T-helper 17 cell (primary cell): Measurements from ENCODE around the gene BRPF1. TPM values are rescaled to one million over a fixed set of nuclear protein-coding genes. Genes with fewer than 3 reads are reported as not detected.

Experiments
- ATAC-seq: fragments of 150-1000 bp; cut with Tn5 transposase; 2 replicates; pipeline ENCODE4 v1.10.0; 2021; ENCODE audit warnings: mild to moderate bottlenecking, moderate library complexity
- DNase-seq, 3 donors: peaks; one replicate each; pipeline versions ENCODE4 v3.0.0 to v3.0.0-alpha.2; 2020 to 2021
- H3K9me3 ChIP-seq: one replicate; pipeline ENCODE4 v1.7.0; 2013; ENCODE audit warnings: low read length, mild to moderate bottlenecking; ENCODE audit not compliant: control insufficient read depth, poor library complexity, severe bottlenecking
- H3K27ac Mint-ChIP-seq: one replicate; pipeline ENCODE4 v1.8.0; 2022; ENCODE audit warnings: mild to moderate bottlenecking, moderate library complexity, mixed read lengths
- H3K27me3 Mint-ChIP-seq: one replicate; pipeline ENCODE4 v1.8.0; 2022; ENCODE audit warnings: mixed read lengths
- H3K36me3 Mint-ChIP-seq: one replicate; pipeline ENCODE4 v1.8.0; 2022; ENCODE audit warnings: low read depth, mixed read lengths
- H3K4me1 Mint-ChIP-seq: one replicate; pipeline ENCODE4 v1.8.0; 2022; ENCODE audit warnings: mild to moderate bottlenecking, mixed read lengths
- H3K4me3 Mint-ChIP-seq: one replicate; pipeline ENCODE4 v1.8.0; 2022; ENCODE audit warnings: mild to moderate bottlenecking, moderate library complexity, mixed read lengths
- total RNA-seq, 4 donors: library from RNA in 2 of 4; stranded (reverse) in 2 of 4; gene quantifications; one replicate each; pipeline ENCODE4 v1.2.3 and lab custom pipeline; 2022 to 2026

The BRPF1 gene
- total RNA-seq, 2 donors from 2014 or later, result 31.8 to 41.0 TPM

- H3K36me3 Mint-ChIP-seq, result peaks cover 10% of the 10 kb centered on the region
- peaks cover 14% of the 10 kb centered on the region for H3K4me1 Mint-ChIP-seq
- DNase-seq (no peak), ATAC-seq (no peak)
- H3K9me3 ChIP-seq, result peaks cover 2% of the 10 kb centered on the region
- H3K27ac Mint-ChIP-seq, result no peak overlapping the region
- no peak overlapping the region for H3K4me3 Mint-ChIP-seq
- peaks cover 13% of the 10 kb centered on the region for H3K27me3 Mint-ChIP-seq
Observed at GRCh38 chr3:9713142-9713541, 18.4 kb upstream of the BRPF1 start.

GRCh38 chr3:9715136-9715535 is 16.4 kb upstream of the BRPF1 start:
- no peak overlapping the region for H3K27ac Mint-ChIP-seq
- H3K4me1 Mint-ChIP-seq, result peaks cover 17% of the 10 kb centered on the region
- peaks cover 10% of the 10 kb centered on the region for H3K36me3 Mint-ChIP-seq
- no peak overlapping the region for H3K4me3 Mint-ChIP-seq
- no peak for DNase-seq
- H3K27me3 Mint-ChIP-seq, result peaks cover 13% of the 10 kb centered on the region
- no peak for ATAC-seq
- H3K9me3 ChIP-seq, result peaks cover 2% of the 10 kb centered on the region

GRCh38 chr3:9715764-9716437 is 15.6 kb upstream of the BRPF1 start:
- H3K27ac Mint-ChIP-seq, result peak overlapping the region; percentile 49
- H3K4me1 Mint-ChIP-seq, result peaks cover 16% of the 10 kb centered on the region

GRCh38 chr3:9716801-9717555 is 14.6 kb upstream of the BRPF1 start:
- Mint-ChIP-seq H3K27me3 (peaks cover 2% of the 10 kb centered on the region), H3K4me3 (no peak overlapping the region)
- ATAC-seq, result no peak

More at GRCh38 chr3:9715764-9716437, 15.6 kb upstream of the BRPF1 start:
- Mint-ChIP-seq H3K27me3 (peaks cover 6% of the 10 kb centered on the region), H3K4me3 (no peak overlapping the region), H3K36me3 (peaks cover 10% of the 10 kb centered on the region)
- ATAC-seq, result peak; percentile 73
- H3K9me3 ChIP-seq, result peaks cover 2% of the 10 kb centered on the region
- DNase-seq, result no peak

GRCh38 chr3:9717563-9717962 is 14.0 kb upstream of the BRPF1 start:
- H3K4me1 Mint-ChIP-seq, result peaks cover 16% of the 10 kb centered on the region
- ATAC-seq (no peak), DNase-seq (no peak)
- no peak overlapping the region for H3K27ac Mint-ChIP-seq
- H3K27me3 Mint-ChIP-seq, result no peaks in the 10 kb centered on the region
- no peak overlapping the region for H3K4me3 Mint-ChIP-seq
- H3K9me3 ChIP-seq, result peaks cover 2% of the 10 kb centered on the region
- H3K36me3 Mint-ChIP-seq, result peaks cover 10% of the 10 kb centered on the region

More at GRCh38 chr3:9716801-9717555, 14.6 kb upstream of the BRPF1 start:
- H3K27ac Mint-ChIP-seq, result no peak overlapping the region
- peaks cover 10% of the 10 kb centered on the region for H3K36me3 Mint-ChIP-seq
- H3K9me3 ChIP-seq, result peaks cover 2% of the 10 kb centered on the region
- H3K4me1 Mint-ChIP-seq, result peaks cover 16% of the 10 kb centered on the region
- DNase-seq, result no peak

GRCh38 chr3:9718118-9718517 is 13.4 kb upstream of the BRPF1 start:
- ATAC-seq, result no peak
- Mint-ChIP-seq H3K36me3 (peaks cover 12% of the 10 kb centered on the region), H3K27me3 (no peaks in the 10 kb centered on the region), H3K4me3 (no peak overlapping the region), H3K4me1 (peaks cover 18% of the 10 kb centered on the region), H3K27ac (no peak overlapping the region)
- DNase-seq, result no peak
- peaks cover 2% of the 10 kb centered on the region for H3K9me3 ChIP-seq

- H3K27ac Mint-ChIP-seq, result no peak overlapping the region
- peaks cover 22% of the 10 kb centered on the region for H3K4me1 Mint-ChIP-seq
- H3K27me3 Mint-ChIP-seq, result no peaks in the 10 kb centered on the region
Observed at GRCh38 chr3:9721015-9721699, 10.4 kb upstream of the BRPF1 start.

GRCh38 chr3:9721700-9722060 is 9.9 kb upstream of the BRPF1 start:
- no peak overlapping the region for H3K4me3 Mint-ChIP-seq
- no peak overlapping the region for H3K27ac Mint-ChIP-seq
- ATAC-seq, result no peak

More at GRCh38 chr3:9721015-9721699, 10.4 kb upstream of the BRPF1 start:
- Mint-ChIP-seq H3K4me3 (no peak overlapping the region), H3K36me3 (peaks cover 6% of the 10 kb centered on the region)
- no peak for ATAC-seq
- no peak for DNase-seq
- H3K9me3 ChIP-seq, result peaks cover 1% of the 10 kb centered on the region

GRCh38 chr3:9725775-9726515 is 5.6 kb upstream of the BRPF1 start:
- no peak for ATAC-seq
- Mint-ChIP-seq H3K4me1 (peaks cover 31% of the 10 kb centered on the region), H3K4me3 (no peak overlapping the region), H3K27ac (no peak overlapping the region), H3K27me3 (no peaks in the 10 kb centered on the region), H3K36me3 (peaks cover 4% of the 10 kb centered on the region)
- DNase-seq, result no peak
- no peaks in the 10 kb centered on the region for H3K9me3 ChIP-seq

More at GRCh38 chr3:9721700-9722060, 9.9 kb upstream of the BRPF1 start:
- peaks cover 6% of the 10 kb centered on the region for H3K36me3 Mint-ChIP-seq
- DNase-seq, result no peak
- peaks cover 23% of the 10 kb centered on the region for H3K4me1 Mint-ChIP-seq
- H3K9me3 ChIP-seq, result no peaks in the 10 kb centered on the region
- no peaks in the 10 kb centered on the region for H3K27me3 Mint-ChIP-seq

- Mint-ChIP-seq H3K36me3 (peaks cover 4% of the 10 kb centered on the region), H3K27ac (peak overlapping the region; percentile 88), H3K27me3 (no peaks in the 10 kb centered on the region), H3K4me1 (peaks cover 31% of the 10 kb centered on the region), H3K4me3 (peak overlapping the region; percentile 85)
- no peaks in the 10 kb centered on the region for H3K9me3 ChIP-seq
- peak in 2 of 3 donors; percentile 32 to 37 for DNase-seq
- peak; percentile 32 for ATAC-seq
Observed at GRCh38 chr3:9727041-9727595, 4.4 kb upstream of the BRPF1 start.

- ATAC-seq (no peak), DNase-seq (no peak)
- H3K36me3 Mint-ChIP-seq, result peaks cover 3% of the 10 kb centered on the region
- no peaks in the 10 kb centered on the region for H3K27me3 Mint-ChIP-seq
- peaks cover 35% of the 10 kb centered on the region for H3K4me1 Mint-ChIP-seq
- H3K4me3 Mint-ChIP-seq, result no peak overlapping the region
- no peaks in the 10 kb centered on the region for H3K9me3 ChIP-seq
- peak overlapping the region; percentile 88 for H3K27ac Mint-ChIP-seq
Observed at GRCh38 chr3:9727743-9728142, 3.8 kb upstream of the BRPF1 start.

- Mint-ChIP-seq H3K4me3 (no peak overlapping the region), H3K27me3 (no peaks in the 10 kb centered on the region), H3K27ac (no peak overlapping the region), H3K4me1 (peaks cover 45% of the 10 kb centered on the region), H3K36me3 (peaks cover 2% of the 10 kb centered on the region)
- DNase-seq (no peak), ATAC-seq (no peak)
- H3K9me3 ChIP-seq, result no peaks in the 10 kb centered on the region
Observed at GRCh38 chr3:9729419-9729818, 2.1 kb upstream of the BRPF1 start.
